Measurements from ENCODE around the gene PTX4. TPM values are rescaled to one million over a fixed set of nuclear protein-coding genes. Genes with fewer than 3 reads are reported as not detected.

PTX4 gene
- total RNA-seq, 4 donors from 2014 or later = 0.40 TPM; not detected in 3

DNA sequence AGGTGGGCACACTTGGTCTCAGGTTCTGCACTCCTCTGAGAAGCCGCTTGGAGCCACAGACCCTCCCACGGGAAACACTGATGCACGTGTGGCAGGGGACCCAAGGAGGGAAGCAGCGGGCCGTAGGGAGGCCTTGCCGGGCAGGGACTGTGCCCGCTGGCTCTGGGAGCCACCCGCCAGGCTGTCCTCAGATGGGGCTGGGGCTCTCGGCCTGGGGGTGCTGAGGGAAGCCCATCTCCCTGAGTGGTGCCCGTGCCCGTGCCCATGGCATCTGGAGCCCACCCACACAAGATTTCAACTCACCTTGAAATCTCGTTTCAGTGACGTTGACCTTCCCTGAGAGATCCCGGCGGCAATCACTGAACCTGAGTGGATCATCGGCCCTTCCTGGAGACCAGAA is 31.8 kb downstream of the PTX4 start:
- H3K27ac ChIP-seq = no peak overlapping the region
- no peaks in the 10 kb centered on the region for H3K9me3 ChIP-seq
- peaks cover 0 to 96% of the 10 kb centered on the region in 2 donors for H3K36me3 ChIP-seq
- H3K4me1 ChIP-seq = no peaks in the 10 kb centered on the region
- TF ChIP-seq EP300 (IDR thresholded peaks at IDR 0.05) = no peak
- TF ChIP-seq POLR2AphosphoS5 (IDR thresholded peaks at IDR 0.05) = no peak
- TF ChIP-seq, protein P1, sequence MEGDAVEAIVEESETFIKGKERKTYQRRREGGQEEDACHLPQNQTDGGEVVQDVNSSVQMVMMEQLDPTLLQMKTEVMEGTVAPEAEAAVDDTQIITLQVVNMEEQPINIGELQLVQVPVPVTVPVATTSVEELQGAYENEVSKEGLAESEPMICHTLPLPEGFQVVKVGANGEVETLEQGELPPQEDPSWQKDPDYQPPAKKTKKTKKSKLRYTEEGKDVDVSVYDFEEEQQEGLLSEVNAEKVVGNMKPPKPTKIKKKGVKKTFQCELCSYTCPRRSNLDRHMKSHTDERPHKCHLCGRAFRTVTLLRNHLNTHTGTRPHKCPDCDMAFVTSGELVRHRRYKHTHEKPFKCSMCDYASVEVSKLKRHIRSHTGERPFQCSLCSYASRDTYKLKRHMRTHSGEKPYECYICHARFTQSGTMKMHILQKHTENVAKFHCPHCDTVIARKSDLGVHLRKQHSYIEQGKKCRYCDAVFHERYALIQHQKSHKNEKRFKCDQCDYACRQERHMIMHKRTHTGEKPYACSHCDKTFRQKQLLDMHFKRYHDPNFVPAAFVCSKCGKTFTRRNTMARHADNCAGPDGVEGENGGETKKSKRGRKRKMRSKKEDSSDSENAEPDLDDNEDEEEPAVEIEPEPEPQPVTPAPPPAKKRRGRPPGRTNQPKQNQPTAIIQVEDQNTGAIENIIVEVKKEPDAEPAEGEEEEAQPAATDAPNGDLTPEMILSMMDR (IDR thresholded peaks at IDR 0.05) = no peak
- no peak for TF ChIP-seq POLR2A (IDR thresholded peaks at IDR 0.05)
- H3K4me3 ChIP-seq = no peak overlapping the region
- WGBS, 2 donors (ENCODE audit: low coverage in 1 of 2) = 100% methylated on average over 2 of the region's 16 CpGs; no CpG with 5 or more reads in 1 of the 2 donors
- ATAC-seq = no peak
- no peaks in the 10 kb centered on the region for H3K27me3 ChIP-seq

DNA sequence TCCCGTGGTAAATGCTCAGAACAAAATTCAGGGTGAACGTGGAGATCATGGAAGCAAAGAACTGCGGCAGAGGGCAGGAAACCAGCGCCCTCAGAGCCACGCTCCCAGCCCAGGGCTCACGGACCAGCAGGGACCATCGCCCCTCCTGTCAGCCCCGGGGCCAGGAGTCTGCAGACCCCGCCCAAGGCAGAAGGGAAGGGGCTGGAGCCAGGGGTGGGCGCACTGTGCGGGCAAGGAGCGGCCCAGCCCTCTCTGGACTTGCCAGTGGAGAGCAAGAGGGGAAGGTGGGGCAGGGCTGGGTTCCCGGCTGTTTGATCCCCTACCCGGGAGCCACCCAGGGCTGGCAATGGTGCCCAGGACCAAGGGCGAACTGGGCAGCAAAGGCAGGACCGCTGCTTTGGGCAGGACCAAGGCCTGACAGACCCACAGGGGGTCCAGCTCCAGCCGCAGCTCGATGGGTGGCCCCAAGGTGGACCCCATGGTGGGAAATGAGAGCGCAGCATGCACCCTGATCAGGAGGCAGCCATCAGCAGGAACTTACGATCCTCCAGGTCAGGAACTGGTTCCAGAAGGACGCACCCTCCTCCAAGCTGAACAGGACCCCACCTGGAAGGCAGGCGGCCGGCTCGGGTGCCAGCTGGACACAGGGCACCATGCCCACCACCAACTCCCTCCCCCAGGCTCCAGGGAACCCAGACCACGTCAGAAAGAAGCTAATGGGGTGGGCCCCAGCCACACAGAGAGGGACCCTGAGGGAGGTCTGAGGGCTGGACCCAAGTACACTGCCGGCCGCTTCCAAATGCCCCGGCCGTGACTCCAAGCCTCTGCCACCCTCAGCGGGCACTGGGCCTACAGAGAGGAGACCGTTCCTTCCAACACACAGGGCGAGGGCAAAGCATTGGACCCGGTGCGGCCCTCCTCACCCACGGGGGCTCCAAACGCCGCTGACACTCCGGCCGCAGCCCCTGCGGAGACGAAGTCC is 33.3 kb downstream of the PTX4 start:
- TF ChIP-seq, protein P1 (IDR thresholded peaks at IDR 0.05) = no peak
- TF ChIP-seq EP300 (IDR thresholded peaks at IDR 0.05) (no peak), POLR2AphosphoS5 (IDR thresholded peaks at IDR 0.05) (no peak), POLR2A (IDR thresholded peaks at IDR 0.05) (no peak)
- no peak overlapping the region for H3K4me3 ChIP-seq
- no peaks in the 10 kb centered on the region for H3K9me3 ChIP-seq
- ATAC-seq = no peak
- 92% methylated on average over 7 of the region's 41 CpGs; no CpG with 5 or more reads in 1 of the 2 donors for WGBS, 2 donors (ENCODE audit: low coverage in 1 of 2)
- no peaks in the 10 kb centered on the region for H3K27me3 ChIP-seq
- no peak overlapping the region for H3K27ac ChIP-seq
- peaks cover 0 to 96% of the 10 kb centered on the region in 2 donors for H3K36me3 ChIP-seq
- no peaks in the 10 kb centered on the region for H3K4me1 ChIP-seq

DNA sequence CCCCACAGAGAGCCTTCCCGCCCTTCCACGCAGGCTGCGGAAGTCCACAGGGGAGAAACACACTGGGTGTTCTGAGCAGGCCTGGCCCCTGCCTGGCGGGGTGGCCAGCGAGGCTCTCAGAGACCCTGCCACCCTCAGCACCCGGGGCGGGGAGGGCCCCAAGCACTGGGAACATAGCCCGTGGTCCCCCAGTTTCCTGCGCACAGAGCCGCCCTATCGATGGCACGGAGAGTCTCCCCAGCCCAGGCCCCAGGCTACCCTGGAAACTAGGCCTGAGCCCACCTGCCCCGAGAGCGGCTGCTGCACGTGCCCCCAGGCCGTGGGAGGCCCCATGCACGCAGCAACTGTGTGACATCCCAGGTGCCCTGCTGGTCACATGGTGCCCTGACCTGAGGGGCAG is 34.2 kb downstream of the PTX4 start:
- WGBS, 2 donors (ENCODE audit: low coverage in 1 of 2) = no CpG with 5 or more reads among the region's 17 CpGs
- ATAC-seq = no peak
- TF ChIP-seq POLR2AphosphoS5 (IDR thresholded peaks at IDR 0.05) (no peak), EP300 (IDR thresholded peaks at IDR 0.05) (no peak), POLR2A (IDR thresholded peaks at IDR 0.05) (no peak)
- TF ChIP-seq, protein P1 (IDR thresholded peaks at IDR 0.05) = no peak

DNA sequence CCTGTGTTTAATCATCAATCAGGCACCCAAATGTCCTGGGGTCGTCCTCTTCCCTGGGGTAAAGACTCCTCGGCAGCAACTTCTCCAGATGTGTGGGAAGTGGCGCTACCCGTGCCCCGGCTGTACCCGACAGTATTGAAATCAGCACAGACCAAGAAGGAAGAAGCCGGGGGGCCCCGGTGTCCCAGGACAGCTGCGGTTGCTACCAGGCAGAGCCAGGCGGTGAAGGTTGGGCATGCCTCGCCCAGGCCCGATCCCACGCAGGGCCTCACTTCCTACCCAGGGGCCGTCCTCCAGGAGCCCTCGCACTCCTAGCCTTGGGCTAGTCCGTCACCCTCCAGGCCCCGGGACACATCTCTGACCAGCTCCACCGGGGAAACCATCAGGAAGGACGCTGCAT is 35.4 kb downstream of the PTX4 start:
- no peak for TF ChIP-seq POLR2A (IDR thresholded peaks at IDR 0.05)
- TF ChIP-seq, protein P1 (IDR thresholded peaks at IDR 0.05) = no peak
- no peak for TF ChIP-seq EP300 (IDR thresholded peaks at IDR 0.05)
- no peak for TF ChIP-seq POLR2AphosphoS5 (IDR thresholded peaks at IDR 0.05)
- WGBS, 2 donors (ENCODE audit: low coverage in 1 of 2) = 96% methylated on average over 4 of the region's 19 CpGs; no CpG with 5 or more reads in 1 of the 2 donors
- H3K27ac ChIP-seq = no peak overlapping the region
- H3K36me3 ChIP-seq = peaks cover 0 to 100% of the 10 kb centered on the region in 2 donors
- H3K27me3 ChIP-seq = no peaks in the 10 kb centered on the region
- no peaks in the 10 kb centered on the region for H3K9me3 ChIP-seq
- H3K4me3 ChIP-seq = no peak overlapping the region
- no peak for ATAC-seq
- H3K4me1 ChIP-seq = no peaks in the 10 kb centered on the region

More for the DNA sequence above, 34.2 kb downstream of the PTX4 start:
- H3K9me3 ChIP-seq = no peaks in the 10 kb centered on the region
- no peak overlapping the region for H3K4me3 ChIP-seq
- H3K36me3 ChIP-seq = peaks cover 0 to 96% of the 10 kb centered on the region in 2 donors
- no peaks in the 10 kb centered on the region for H3K27me3 ChIP-seq
- H3K4me1 ChIP-seq = no peaks in the 10 kb centered on the region
- H3K27ac ChIP-seq = no peak overlapping the region

All from gastroesophageal sphincter (tissue), 4 donors.